Suprapubic skin (tissue), 4 donors: ENCODE results near the gene CIAO2A.
A peak's percentile ranks its signal among the peaks of the same experiment; 100 is the strongest.

Source experiments
- EP300 ChIP-seq: sonication (generic); formaldehyde crosslinking; IDR thresholded peaks from one replicate; pipeline ENCODE4 v1.6.1; 2017; ENCODE audit warnings: antibody characterized with exemption
- POLR2A ChIP-seq, 2 donors: fragments of 450-650 bp; IDR thresholded peaks; one replicate each; pipeline ENCODE4 v1.6.1; 2017; ENCODE audit warnings: antibody characterized with exemption in 2 of 2, mild to moderate bottlenecking in 2 of 2, moderate library complexity in 2 of 2
- POLR2AphosphoS5 ChIP-seq, 3 donors: sonication (generic); formaldehyde crosslinking; IDR thresholded peaks; one replicate each; pipeline ENCODE4 v1.6.1; 2017; ENCODE audit warnings: antibody characterized with exemption in 3 of 3
- TF ChIP-seq, protein P1 (sequence below), 2 donors: fragments of 200-600 bp in 1 of 2; fragments of 450-650 bp in 1 of 2; sonication (generic) in 1 of 2; IDR thresholded peaks; one replicate each; pipeline ENCODE4 v1.5.1; 2016 to 2019; ENCODE audit warnings: antibody characterized with exemption in 2 of 2, mild to moderate bottlenecking in 1 of 2, moderate library complexity in 1 of 2

DNA sequence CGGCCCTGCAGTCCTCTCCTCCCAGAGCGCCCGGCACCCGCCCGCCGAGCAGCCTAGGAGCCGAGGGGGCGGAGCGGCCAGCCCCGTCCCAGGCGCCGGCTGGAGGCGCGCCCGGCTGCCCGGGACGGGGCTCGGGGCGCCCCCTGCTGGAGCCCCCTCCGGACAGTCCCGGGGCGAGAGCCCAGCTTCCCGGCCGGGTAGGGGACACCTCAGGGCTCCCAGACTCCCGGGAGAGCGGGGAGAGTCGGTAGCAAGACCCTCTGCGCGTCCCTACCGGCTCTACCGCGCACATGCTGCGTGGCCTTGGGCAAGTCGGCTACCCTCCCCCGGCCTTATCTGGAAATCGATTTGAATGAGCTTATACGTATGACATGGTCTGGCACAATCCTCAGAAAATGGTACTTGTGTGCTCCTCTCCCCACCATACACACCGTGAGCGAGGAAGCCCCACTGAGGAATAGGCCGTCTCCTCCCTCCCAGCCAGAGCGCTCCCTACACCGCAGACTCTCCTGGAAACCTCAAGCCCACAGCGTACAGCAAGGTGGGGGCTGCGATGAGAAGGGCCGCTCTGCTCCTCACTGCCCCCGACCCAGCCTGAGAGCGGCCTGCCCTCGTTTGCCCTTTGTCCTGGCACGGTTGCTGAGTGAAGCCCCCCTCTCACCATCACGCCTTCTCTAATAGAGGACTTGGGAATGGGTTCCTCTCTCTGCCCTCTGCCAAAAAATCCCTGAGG is 47.1 kb downstream of the CIAO2A start, which contains the start of gene DAPK2:
- TF ChIP-seq EP300 (no peak), POLR2A (IDR thresholded peaks at IDR 0.05) (no peak), POLR2AphosphoS5 (IDR thresholded peaks at IDR 0.05) (no peak)
- TF ChIP-seq, protein P1, sequence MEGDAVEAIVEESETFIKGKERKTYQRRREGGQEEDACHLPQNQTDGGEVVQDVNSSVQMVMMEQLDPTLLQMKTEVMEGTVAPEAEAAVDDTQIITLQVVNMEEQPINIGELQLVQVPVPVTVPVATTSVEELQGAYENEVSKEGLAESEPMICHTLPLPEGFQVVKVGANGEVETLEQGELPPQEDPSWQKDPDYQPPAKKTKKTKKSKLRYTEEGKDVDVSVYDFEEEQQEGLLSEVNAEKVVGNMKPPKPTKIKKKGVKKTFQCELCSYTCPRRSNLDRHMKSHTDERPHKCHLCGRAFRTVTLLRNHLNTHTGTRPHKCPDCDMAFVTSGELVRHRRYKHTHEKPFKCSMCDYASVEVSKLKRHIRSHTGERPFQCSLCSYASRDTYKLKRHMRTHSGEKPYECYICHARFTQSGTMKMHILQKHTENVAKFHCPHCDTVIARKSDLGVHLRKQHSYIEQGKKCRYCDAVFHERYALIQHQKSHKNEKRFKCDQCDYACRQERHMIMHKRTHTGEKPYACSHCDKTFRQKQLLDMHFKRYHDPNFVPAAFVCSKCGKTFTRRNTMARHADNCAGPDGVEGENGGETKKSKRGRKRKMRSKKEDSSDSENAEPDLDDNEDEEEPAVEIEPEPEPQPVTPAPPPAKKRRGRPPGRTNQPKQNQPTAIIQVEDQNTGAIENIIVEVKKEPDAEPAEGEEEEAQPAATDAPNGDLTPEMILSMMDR (IDR thresholded peaks at IDR 0.05) = peak; percentile 31 to 83
